DOHH2 (cell line): Measurements from ENCODE around the gene C1orf116.

Experiments used
- H3F3A ChIP-seq: fragments of 200-600 bp; sonication (generic), shearing (Covaris generic); 2 replicates; pipeline ENCODE4 v1.6.0; 2016; ENCODE audit warnings: antibody characterized with exemption, mild to moderate bottlenecking; ENCODE audit not compliant: control insufficient read depth, insufficient read depth
- H3K27ac ChIP-seq: fragments of 200-600 bp; sonication (generic); 2 replicates; pipeline ENCODE4 v1.5.1; 2014; ENCODE audit warnings: low read depth, mild to moderate bottlenecking, low read length, moderate library complexity
- H3K27me3 ChIP-seq: fragments of 200-600 bp; sonication (generic); 2 replicates; pipeline ENCODE4 v1.6.1; 2014; ENCODE audit warnings: mild to moderate bottlenecking, low read length, mixed read lengths; ENCODE audit not compliant: control insufficient read depth
- H3K36me3 ChIP-seq: fragments of 200-600 bp; sonication (generic); 2 replicates; pipeline ENCODE4 v1.6.1; 2014; ENCODE audit warnings: mild to moderate bottlenecking, low read length, moderate library complexity, mixed read lengths; ENCODE audit not compliant: control insufficient read depth
- H3K4me1 ChIP-seq: fragments of 200-600 bp; sonication (generic); 2 replicates; pipeline ENCODE4 v1.6.1; 2014; ENCODE audit warnings: mild to moderate bottlenecking, low read length, mixed read lengths; ENCODE audit not compliant: control insufficient read depth
- H3K4me2 ChIP-seq: fragments of 200-600 bp; sonication (generic); 2 replicates; pipeline ENCODE4 v1.6.0; 2014; ENCODE audit warnings: mild to moderate bottlenecking, low read length, moderate library complexity
- H3K4me3 ChIP-seq: fragments of 200-600 bp; sonication (generic); 2 replicates; pipeline ENCODE4 v1.5.1; 2014; ENCODE audit warnings: mild to moderate bottlenecking, low read length, mixed read lengths
- H3K79me2 ChIP-seq: fragments of 200-600 bp; sonication (generic); 2 replicates; pipeline ENCODE4 v1.6.1; 2014; ENCODE audit warnings: mild to moderate bottlenecking, low read length, mixed read lengths; ENCODE audit not compliant: control insufficient read depth
- H3K9me2 ChIP-seq: fragments of 200-600 bp; sonication (generic); replicated peaks from 2 replicates; pipeline ENCODE4 v1.6.1; 2014; ENCODE audit warnings: mild to moderate bottlenecking, low read length, mixed read lengths; ENCODE audit not compliant: control insufficient read depth
- H3K9me3 ChIP-seq: fragments of 200-600 bp; sonication (generic); 2 replicates; pipeline ENCODE4 v1.6.1; 2014; ENCODE audit warnings: antibody characterized with exemption, low read length, mixed read lengths; ENCODE audit not compliant: control insufficient read depth, insufficient read depth
- H4K20me1 ChIP-seq: fragments of 200-600 bp; sonication (generic); 2 replicates; pipeline ENCODE4 v1.6.0; 2014; ENCODE audit warnings: low read depth, mild to moderate bottlenecking, antibody characterized with exemption, low read length, moderate library complexity; ENCODE audit not compliant: control insufficient read depth, insufficient read depth
- CTCF ChIP-seq: fragments of 200-600 bp; sonication (generic); IDR thresholded peaks from one replicate; pipeline ENCODE4 v1.5.1; 2014; ENCODE audit warnings: antibody characterized with exemption, mild to moderate bottlenecking, low read depth, low read length; ENCODE audit not compliant: poor library complexity, severe bottlenecking
- EZH2phosphoT487 ChIP-seq: fragments of 200-600 bp; sonication (generic); IDR thresholded peaks from 2 replicates; pipeline ENCODE4 v1.6.1; 2017; ENCODE audit warnings: borderline replicate concordance, mild to moderate bottlenecking, antibody characterized with exemption, low read length, moderate library complexity, mixed read lengths

C1orf116 gene

GRCh38 chr1:207015791-207016190 is 16.8 kb downstream of the C1orf116 start:
- Histone ChIP-seq H3K4me1 (no peaks in the 10 kb centered on the region), H3K27me3 (peaks cover 43% of the 10 kb centered on the region), H3K79me2 (no peaks in the 10 kb centered on the region), H4K20me1 (no peaks in the 10 kb centered on the region), H3K4me3 (no peak overlapping the region), H3F3A (no peaks in the 10 kb centered on the region), H3K9me3 (no peaks in the 10 kb centered on the region), H3K36me3 (no peaks in the 10 kb centered on the region), H3K4me2 (no peak overlapping the region), H3K27ac (no peak overlapping the region), H3K9me2 (no peaks in the 10 kb centered on the region)
- TF ChIP-seq EZH2phosphoT487 (no peak), CTCF (no peak)

DNA sequence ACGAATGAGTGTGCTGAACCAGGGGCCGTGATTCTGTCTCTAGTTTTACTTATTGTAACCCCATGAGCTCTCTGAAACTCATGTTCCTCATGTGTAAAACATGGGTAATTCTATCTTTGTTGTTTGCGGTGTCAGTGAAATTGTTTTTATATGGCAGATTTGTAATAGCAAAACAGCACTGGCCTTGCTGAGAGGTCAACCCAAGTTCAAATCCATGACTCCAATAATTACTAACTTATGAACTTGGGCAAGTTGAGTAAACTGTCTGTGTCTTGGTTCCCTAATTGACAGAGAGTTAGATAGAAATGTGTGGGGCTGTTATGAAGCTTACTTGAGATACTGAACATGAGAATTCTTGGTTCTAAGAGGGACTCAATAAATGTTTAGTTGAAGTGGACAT is 17.8 kb downstream of the C1orf116 start:
- no peaks in the 10 kb centered on the region for H3K9me3 ChIP-seq
- H3K27ac ChIP-seq, result no peak overlapping the region
- no peaks in the 10 kb centered on the region for H3K36me3 ChIP-seq
- H4K20me1 ChIP-seq, result no peaks in the 10 kb centered on the region
- no peaks in the 10 kb centered on the region for H3K4me1 ChIP-seq
- TF ChIP-seq EZH2phosphoT487 (no peak), CTCF (no peak)
- H3K79me2 ChIP-seq, result no peaks in the 10 kb centered on the region
- peaks cover 40% of the 10 kb centered on the region for H3K27me3 ChIP-seq
- no peak overlapping the region for H3K4me3 ChIP-seq
- no peak overlapping the region for H3K4me2 ChIP-seq
- H3K9me2 ChIP-seq, result no peaks in the 10 kb centered on the region
- H3F3A ChIP-seq, result no peaks in the 10 kb centered on the region

- Histone ChIP-seq H4K20me1 (no peaks in the 10 kb centered on the region), H3K79me2 (no peaks in the 10 kb centered on the region), H3K9me2 (no peaks in the 10 kb centered on the region), H3K36me3 (no peaks in the 10 kb centered on the region), H3K27me3 (peaks cover 30% of the 10 kb centered on the region), H3K9me3 (no peaks in the 10 kb centered on the region), H3K4me1 (no peaks in the 10 kb centered on the region), H3K4me2 (no peak overlapping the region), H3F3A (no peaks in the 10 kb centered on the region), H3K27ac (no peak overlapping the region), H3K4me3 (no peak overlapping the region)
- TF ChIP-seq EZH2phosphoT487 (no peak), CTCF (no peak)
Observed at GRCh38 chr1:207013321-207014085, 19.1 kb downstream of the C1orf116 start.

- Histone ChIP-seq H3K27me3 (peaks cover 28% of the 10 kb centered on the region), H3K79me2 (no peaks in the 10 kb centered on the region), H3K4me1 (no peaks in the 10 kb centered on the region), H3K36me3 (no peaks in the 10 kb centered on the region), H4K20me1 (no peaks in the 10 kb centered on the region), H3K4me3 (no peak overlapping the region), H3K4me2 (no peak overlapping the region), H3K9me3 (no peaks in the 10 kb centered on the region), H3F3A (no peaks in the 10 kb centered on the region), H3K9me2 (no peaks in the 10 kb centered on the region), H3K27ac (no peak overlapping the region)
- TF ChIP-seq EZH2phosphoT487 (no peak), CTCF (no peak)
Observed at GRCh38 chr1:207010726-207011125, 21.8 kb downstream of the C1orf116 start.
